SU-DHL-6 (cell line): Measurements from ENCODE around the gene ABL2.
"Not testable (repeated sequence)": the region's sequence is repeated elsewhere in the genome, so short reads cannot be mapped to it uniquely, and the experiment has no call there.

Experiments
- H2AFZ ChIP-seq: fragments of 200-600 bp; sonication (generic); 2 replicates; pipeline ENCODE4 v1.6.1; 2014; ENCODE audit warnings: low read depth, mild to moderate bottlenecking, moderate library complexity, mixed read lengths, antibody characterized with exemption, low read length; ENCODE audit not compliant: severe bottlenecking
- H3F3A ChIP-seq: fragments of 200-600 bp; shearing (Covaris generic); 2 replicates; pipeline ENCODE4 v1.6.0; 2016; ENCODE audit warnings: antibody characterized with exemption, mild to moderate bottlenecking; ENCODE audit not compliant: insufficient read depth
- H3K27ac ChIP-seq: fragments of 200-600 bp; sonication (generic); 2 replicates; pipeline ENCODE4 v1.5.1; 2016; ENCODE audit warnings: low read depth, mild to moderate bottlenecking, low read length, moderate library complexity, mixed read lengths
- H3K27me3 ChIP-seq: fragments of 200-600 bp; sonication (generic), shearing (Covaris generic); 2 replicates; pipeline ENCODE4 v1.6.0; 2014; ENCODE audit warnings: mild to moderate bottlenecking, low read length
- H3K36me3 ChIP-seq: fragments of 200-600 bp; sonication (generic); 2 replicates; pipeline ENCODE4 v1.6.1; 2014; ENCODE audit warnings: mild to moderate bottlenecking, low read length, mixed read lengths
- H3K4me2 ChIP-seq: fragments of 300-600, 200-600 bp; shearing (Covaris generic), sonication (generic); 2 replicates; pipeline ENCODE4 v1.6.0; 2014; ENCODE audit warnings: low read length, low read depth, mild to moderate bottlenecking; ENCODE audit not compliant: poor library complexity, severe bottlenecking
- H3K4me3 ChIP-seq: fragments of 200-600 bp; sonication (generic); 2 replicates; pipeline ENCODE4 v1.5.1; 2014; ENCODE audit warnings: antibody characterized with exemption, low read length, mild to moderate bottlenecking, mixed read lengths; ENCODE audit not compliant: insufficient read depth, poor library complexity, severe bottlenecking
- H3K79me2 ChIP-seq: fragments of 200-600 bp; sonication (generic); 2 replicates; pipeline ENCODE4 v1.6.1; 2014; ENCODE audit warnings: mild to moderate bottlenecking, low read length, moderate library complexity; ENCODE audit not compliant: insufficient read depth
- H3K9ac ChIP-seq: fragments of 200-600 bp; sonication (generic); 2 replicates; pipeline ENCODE4 v1.7.0; 2014; ENCODE audit warnings: mild to moderate bottlenecking, low read length
- H3K9me2 ChIP-seq: fragments of 200-600 bp; sonication (generic); replicated peaks from 2 replicates; pipeline ENCODE4 v1.6.1; 2014; ENCODE audit warnings: low read length; ENCODE audit not compliant: insufficient read depth
- H3K9me3 ChIP-seq: fragments of 200-600 bp; sonication (generic); 2 replicates; pipeline ENCODE4 v1.6.1; 2014; ENCODE audit warnings: low read length, mixed read lengths; ENCODE audit not compliant: insufficient read depth
- H4K20me1 ChIP-seq: fragments of 200-600 bp; sonication (generic); 2 replicates; pipeline ENCODE4 v1.6.1; 2014; ENCODE audit warnings: low read depth, mild to moderate bottlenecking, antibody characterized with exemption, low read length, moderate library complexity, mixed read lengths
- CTCF ChIP-seq: fragments of 200-600 bp; sonication (generic); IDR thresholded peaks from one replicate; pipeline ENCODE4 v1.5.1; 2017; ENCODE audit warnings: antibody characterized with exemption, mild to moderate bottlenecking, low read length, moderate library complexity; ENCODE audit not compliant: insufficient read depth, poor library complexity, severe bottlenecking
- EZH2phosphoT487 ChIP-seq: fragments of 200-600 bp; sonication (generic), shearing (Covaris generic); conservative IDR thresholded peaks from 2 replicates; pipeline ENCODE4 v1.6.1; 2018; ENCODE audit warnings: mild to moderate bottlenecking, antibody characterized with exemption, low read length, moderate library complexity, mixed read lengths

Gene ABL2

GRCh38 chr1:179229214-179230140, at the start of gene ABL2:
Gene ABL2 (minus strand): TSS chr1:179229677. CDS start chr1:179229397, 280 bp downstream.
- no peaks in the 10 kb centered on the region for H3K27me3 ChIP-seq
- H3K4me2 ChIP-seq = peak within 1 kb of the TSS; percentile 65
- H3K4me3 ChIP-seq = peak within 1 kb of the TSS; percentile 95
- peaks cover 9% of the 10 kb centered on the region for H3K79me2 ChIP-seq
- H3K36me3 ChIP-seq = no peaks in the 10 kb centered on the region
- H3K9ac ChIP-seq = peak within 1 kb of the TSS; percentile 91
- no peaks in the 10 kb centered on the region for H3K9me2 ChIP-seq
- peak within 1 kb of the TSS; percentile 98 for H2AFZ ChIP-seq
- H4K20me1 ChIP-seq = no peaks in the 10 kb centered on the region
- H3K9me3 ChIP-seq = no peaks in the 10 kb centered on the region
- TF ChIP-seq CTCF (no peak), EZH2phosphoT487 (no peak)
- peaks cover 7% of the 10 kb centered on the region; the same call in 1 of the 2 replicates for H3F3A ChIP-seq
- peak within 1 kb of the TSS; percentile 41; the same call in 1 of the 2 replicates for H3K27ac ChIP-seq

GRCh38 chr1:179278920-179279319, 49.4 kb upstream of the ABL2 start:
- Histone ChIP-seq H3K36me3 (no peaks in the 10 kb centered on the region), H3F3A (no peaks in the 10 kb centered on the region), H3K9ac (no peak overlapping the region), H3K9me3 (no peaks in the 10 kb centered on the region), H4K20me1 (no peaks in the 10 kb centered on the region), H3K4me3 (no peak overlapping the region), H2AFZ (no peak overlapping the region), H3K9me2 (no peaks in the 10 kb centered on the region), H3K4me2 (no peak overlapping the region), H3K27ac (no peak overlapping the region), H3K27me3 (no peaks in the 10 kb centered on the region), H3K79me2 (no peaks in the 10 kb centered on the region)
- TF ChIP-seq EZH2phosphoT487 (no peak), CTCF (no peak)

GRCh38 chr1:179274424-179274823, 44.9 kb upstream of the ABL2 start:
- not testable (repeated sequence) for H3K9me3 ChIP-seq, H2AFZ ChIP-seq, H3F3A ChIP-seq, H3K27me3 ChIP-seq, H3K4me3 ChIP-seq, H4K20me1 ChIP-seq, H3K79me2 ChIP-seq, H3K9ac ChIP-seq, H3K27ac ChIP-seq, H3K36me3 ChIP-seq, H3K4me2 ChIP-seq, H3K9me2 ChIP-seq

- Histone ChIP-seq H3K4me3 (no peak overlapping the region), H2AFZ (no peak overlapping the region), H3K4me2 (no peak overlapping the region), H3F3A (no peaks in the 10 kb centered on the region), H4K20me1 (no peaks in the 10 kb centered on the region), H3K9me3 (no peaks in the 10 kb centered on the region), H3K27me3 (no peaks in the 10 kb centered on the region), H3K27ac (no peak overlapping the region), H3K9ac (no peak overlapping the region), H3K9me2 (no peaks in the 10 kb centered on the region), H3K79me2 (no peaks in the 10 kb centered on the region), H3K36me3 (no peaks in the 10 kb centered on the region)
- no peak for TF ChIP-seq EZH2phosphoT487
- no peak for TF ChIP-seq CTCF
These were observed 39.6 kb upstream of the ABL2 start for GRCh38 chr1:179269071-179269470.
